Thoracic aorta (tissue), 2 donors: ENCODE data around the gene MNAT1. TPM values are rescaled to one million over a fixed set of nuclear protein-coding genes. Genes with fewer than 3 reads are reported as not detected.
"Not testable (repeated sequence)": the region's sequence is repeated elsewhere in the genome, so short reads cannot be mapped to it uniquely, and the experiment has no call there.

Experiments used
- ATAC-seq: fragments of 150-250 bp; one replicate; pipeline ENCODE4 v1.8.0; 2017; ENCODE audit warnings: low read depth; ENCODE audit not compliant: insufficient number of reproducible peaks, low FRiP score
- DNase-seq: peaks from one replicate; pipeline ENCODE4 v3.0.0-alpha.2; 2020; ENCODE audit warnings: low spot score
- H3K27ac ChIP-seq, 2 donors: fragments of 200-600 bp; sonication (generic); 1 replicate in 1 of 2; 2 replicates in 1 of 2; pipeline ENCODE4 v1.5.1; 2016; ENCODE audit warnings: mild to moderate bottlenecking in 2 of 2, moderate library complexity in 2 of 2
- H3K27me3 ChIP-seq: fragments of 200-600 bp; sonication (generic); replicated peaks from 2 replicates; pipeline ENCODE4 v1.6.0; 2016; ENCODE audit warnings: mild to moderate bottlenecking; ENCODE audit not compliant: insufficient read depth
- H3K36me3 ChIP-seq: fragments of 200-600 bp; sonication (generic); one replicate; pipeline ENCODE4 v1.5.1; 2016
- H3K4me1 ChIP-seq, 2 donors: fragments of 200-600 bp; sonication (generic); 1 replicate in 1 of 2; 2 replicates in 1 of 2; pipeline versions ENCODE4 v1.5.1 to v1.6.0; 2016; ENCODE audit warnings: low read depth in 2 of 2, mild to moderate bottlenecking in 1 of 2; ENCODE audit not compliant: control insufficient read depth in 1 of 2
- H3K4me3 ChIP-seq: fragments of 200-600 bp; sonication (generic); 2 replicates; pipeline ENCODE4 v1.5.1; 2016; ENCODE audit warnings: mild to moderate bottlenecking
- H3K9me3 ChIP-seq: fragments of 200-600 bp; sonication (generic); 2 replicates; pipeline ENCODE4 v1.5.1; 2016
- total RNA-seq, 2 donors: library from RNA; depleted of rRNA; stranded (reverse); fragments of >200 nt; gene quantifications; one replicate each; pipeline versions ENCODE4 v1.1.0 to v1.2.3, GENCODE V29; 2016
- TF ChIP-seq, protein P1 (sequence below): fragments of 200-600 bp; sonication (generic); IDR thresholded peaks from one replicate; pipeline ENCODE4 v1.5.1; 2019; ENCODE audit warnings: antibody characterized with exemption

The MNAT1 gene
- total RNA-seq, 2 donors from 2014 or later, result 32.4 to 52.3 TPM

- TF ChIP-seq, protein P1, sequence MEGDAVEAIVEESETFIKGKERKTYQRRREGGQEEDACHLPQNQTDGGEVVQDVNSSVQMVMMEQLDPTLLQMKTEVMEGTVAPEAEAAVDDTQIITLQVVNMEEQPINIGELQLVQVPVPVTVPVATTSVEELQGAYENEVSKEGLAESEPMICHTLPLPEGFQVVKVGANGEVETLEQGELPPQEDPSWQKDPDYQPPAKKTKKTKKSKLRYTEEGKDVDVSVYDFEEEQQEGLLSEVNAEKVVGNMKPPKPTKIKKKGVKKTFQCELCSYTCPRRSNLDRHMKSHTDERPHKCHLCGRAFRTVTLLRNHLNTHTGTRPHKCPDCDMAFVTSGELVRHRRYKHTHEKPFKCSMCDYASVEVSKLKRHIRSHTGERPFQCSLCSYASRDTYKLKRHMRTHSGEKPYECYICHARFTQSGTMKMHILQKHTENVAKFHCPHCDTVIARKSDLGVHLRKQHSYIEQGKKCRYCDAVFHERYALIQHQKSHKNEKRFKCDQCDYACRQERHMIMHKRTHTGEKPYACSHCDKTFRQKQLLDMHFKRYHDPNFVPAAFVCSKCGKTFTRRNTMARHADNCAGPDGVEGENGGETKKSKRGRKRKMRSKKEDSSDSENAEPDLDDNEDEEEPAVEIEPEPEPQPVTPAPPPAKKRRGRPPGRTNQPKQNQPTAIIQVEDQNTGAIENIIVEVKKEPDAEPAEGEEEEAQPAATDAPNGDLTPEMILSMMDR, result no peak
- H3K27me3 ChIP-seq, result no peaks in the 10 kb centered on the region
- H3K4me3 ChIP-seq, result no peak overlapping the region
- DNase-seq, result no peak
- H3K36me3 ChIP-seq, result no peaks in the 10 kb centered on the region
- H3K27ac ChIP-seq, result no peak overlapping the region
- peaks cover 16 to 47% of the 10 kb centered on the region in 2 donors for H3K4me1 ChIP-seq
- ATAC-seq, result no peak
- no peaks in the 10 kb centered on the region for H3K9me3 ChIP-seq
Observed at GRCh38 chr14:60867503-60868172, 133.1 kb downstream of the MNAT1 start.

DNA sequence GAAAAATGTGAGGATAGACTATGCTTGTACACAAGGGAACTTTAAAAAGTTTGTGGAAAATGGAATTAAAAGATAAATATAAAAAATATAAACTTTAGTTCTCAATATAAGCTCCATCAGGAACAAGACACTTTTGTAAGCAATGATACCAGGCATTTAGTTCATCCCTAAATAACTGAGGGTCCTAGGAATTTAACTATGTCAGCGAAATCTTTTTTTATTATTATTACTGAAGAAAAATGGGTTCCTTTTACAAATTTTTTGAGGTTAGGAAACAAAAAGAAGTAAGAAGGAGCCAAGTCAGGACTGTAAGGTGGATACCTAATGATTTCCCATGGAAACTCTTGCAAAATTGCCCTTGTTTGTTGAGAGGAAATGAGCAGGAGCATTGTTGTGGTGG is 143.6 kb downstream of the MNAT1 start:
- TF ChIP-seq, protein P1, result no peak
- DNase-seq, result no peak
- H3K36me3 ChIP-seq, result no peaks in the 10 kb centered on the region
- no peaks in the 10 kb centered on the region for H3K27me3 ChIP-seq
- no peak overlapping the region for H3K27ac ChIP-seq
- H3K4me3 ChIP-seq, result no peak overlapping the region
- H3K9me3 ChIP-seq, result no peaks in the 10 kb centered on the region
- peaks cover 5 to 11% of the 10 kb centered on the region in 2 donors for H3K4me1 ChIP-seq
- ATAC-seq, result no peak

- no peaks in the 10 kb centered on the region for H3K27me3 ChIP-seq
- DNase-seq (no peak), ATAC-seq (no peak)
- TF ChIP-seq, protein P1, result no peak
- H3K4me1 ChIP-seq, result peaks cover 5 to 11% of the 10 kb centered on the region in 2 donors
- no peaks in the 10 kb centered on the region for H3K36me3 ChIP-seq
- H3K27ac ChIP-seq, result no peak overlapping the region
- no peaks in the 10 kb centered on the region for H3K9me3 ChIP-seq
- H3K4me3 ChIP-seq, result no peak overlapping the region
Observed at GRCh38 chr14:60878536-60878935, 144.0 kb downstream of the MNAT1 start.

GRCh38 chr14:60882219-60882618 is 147.7 kb downstream of the MNAT1 start:
- TF ChIP-seq, protein P1, result no peak
- no peak overlapping the region for H3K4me3 ChIP-seq
- no peaks in the 10 kb centered on the region for H3K36me3 ChIP-seq
- DNase-seq (no peak), ATAC-seq (no peak)
- peaks cover 10% of the 10 kb centered on the region for H3K9me3 ChIP-seq
- H3K4me1 ChIP-seq, result peaks cover 5 to 11% of the 10 kb centered on the region in 2 donors
- H3K27me3 ChIP-seq, result no peaks in the 10 kb centered on the region
- no peak overlapping the region for H3K27ac ChIP-seq

DNA sequence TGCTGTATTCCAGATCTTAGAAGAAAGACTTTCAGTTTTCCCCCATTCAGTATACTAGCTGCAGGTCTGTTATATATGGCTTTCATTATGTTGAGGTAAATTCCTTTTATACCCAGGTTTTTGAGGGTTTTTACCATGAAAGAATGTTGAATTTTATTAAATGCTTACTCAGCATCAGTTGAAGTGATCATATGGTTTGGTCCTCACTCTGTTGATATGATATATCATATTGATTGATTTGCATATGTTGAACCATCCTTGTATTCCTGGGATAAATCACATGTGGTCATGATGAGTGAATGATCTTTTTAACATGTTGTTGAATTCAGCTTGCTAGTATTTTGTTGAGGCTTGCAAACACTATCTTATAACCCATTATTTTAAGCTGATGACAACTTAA is 149.6 kb downstream of the MNAT1 start:
- DNase-seq (no peak), ATAC-seq (no peak)
- Histone ChIP-seq H3K4me1 (peaks cover 0 to 2% of the 10 kb centered on the region in 2 donors), H3K4me3 (no peak overlapping the region), H3K36me3 (no peaks in the 10 kb centered on the region), H3K27me3 (no peaks in the 10 kb centered on the region), H3K27ac (no peak overlapping the region), H3K9me3 (peaks cover 10% of the 10 kb centered on the region)
- TF ChIP-seq, protein P1, result no peak

GRCh38 chr14:60890636-60891035 is 156.1 kb downstream of the MNAT1 start:
- not testable (repeated sequence) for H3K4me3 ChIP-seq, DNase-seq, ATAC-seq, H3K27ac ChIP-seq, H3K9me3 ChIP-seq, H3K27me3 ChIP-seq, H3K36me3 ChIP-seq
- peaks cover 4 to 20% of the 10 kb centered on the region in 2 donors for H3K4me1 ChIP-seq
